Neural progenitor cell (in vitro differentiated cells): ENCODE data around the gene ZNF784. TPM values are rescaled to one million over a fixed set of nuclear protein-coding genes. Genes with fewer than 3 reads are reported as not detected.

Source experiments
- DNase-seq: peaks from one replicate; pipeline ENCODE4 v3.0.0-alpha.2; 2016; ENCODE audit warnings: low spot score
- H2AFZ ChIP-seq: fragments of 200-600 bp; sonication (generic); replicated peaks from 2 replicates; pipeline ENCODE4 v1.6.1; 2016; ENCODE audit warnings: antibody characterized with exemption
- H3F3A ChIP-seq: fragments of 200-600 bp; sonication (generic); 2 replicates; pipeline ENCODE4 v1.6.1; 2016; ENCODE audit warnings: antibody characterized with exemption, low read depth
- H3K27ac ChIP-seq: fragments of 200-600 bp; sonication (generic); 2 replicates; pipeline ENCODE4 v1.5.1; 2016; ENCODE audit warnings: mild to moderate bottlenecking
- H3K27me3 ChIP-seq: fragments of 200-600 bp; sonication (generic); 2 replicates; pipeline ENCODE4 v1.6.1; 2016; ENCODE audit warnings: mild to moderate bottlenecking, moderate library complexity
- H3K36me3 ChIP-seq: fragments of 200-600 bp; sonication (generic); 2 replicates; pipeline ENCODE4 v1.5.1; 2016
- H3K4me1 ChIP-seq: fragments of 200-600 bp; sonication (generic); 2 replicates; pipeline ENCODE4 v1.6.1; 2016; ENCODE audit warnings: mixed run types
- H3K4me2 ChIP-seq: fragments of 200-600 bp; sonication (generic); 2 replicates; pipeline ENCODE4 v1.6.1; 2016
- H3K4me3 ChIP-seq: fragments of 200-600 bp; sonication (generic); 2 replicates; pipeline ENCODE4 v1.5.1; 2016
- H3K79me2 ChIP-seq: fragments of 200-600 bp; sonication (generic); 2 replicates; pipeline ENCODE4 v1.6.1; 2016; ENCODE audit warnings: low read depth
- H3K9ac ChIP-seq: fragments of 200-600 bp; sonication (generic); 2 replicates; pipeline ENCODE4 v1.6.1; 2016
- H3K9me3 ChIP-seq: fragments of 200-600 bp; sonication (generic); 2 replicates; pipeline ENCODE4 v1.5.1; 2016; ENCODE audit warnings: low read depth
- H4K20me1 ChIP-seq: fragments of 200-600 bp; sonication (generic); 2 replicates; pipeline ENCODE4 v1.6.1; 2016; ENCODE audit warnings: low read depth
- H3K27ac Mint-ChIP-seq: 3 replicates; pipeline ENCODE4 v1.8.0; 2021; ENCODE audit warnings: mixed read lengths
- H3K27me3 Mint-ChIP-seq: 2 replicates; pipeline ENCODE4 v1.8.0; 2022; ENCODE audit warnings: low read depth, mild to moderate bottlenecking, inconsistent platforms, moderate library complexity, mixed read lengths; ENCODE audit not compliant: insufficient read depth
- H3K36me3 Mint-ChIP-seq: 3 replicates; pipeline ENCODE4 v1.8.0; 2021; ENCODE audit warnings: mixed read lengths
- H3K4me1 Mint-ChIP-seq: 3 replicates; pipeline ENCODE4 v1.8.0; 2021; ENCODE audit warnings: mixed read lengths
- H3K4me3 Mint-ChIP-seq: 3 replicates; pipeline ENCODE4 v1.8.0; 2021; ENCODE audit warnings: mild to moderate bottlenecking, moderate library complexity, mixed read lengths
- H3K9me3 Mint-ChIP-seq: 3 replicates; pipeline ENCODE4 v1.8.0; 2020; ENCODE audit warnings: mixed read lengths
- EZH2 ChIP-seq: fragments of 200-600 bp; sonication (generic); IDR thresholded peaks from 2 replicates; pipeline ENCODE4 v1.6.1; 2017; ENCODE audit warnings: antibody characterized with exemption, mild to moderate bottlenecking, moderate library complexity
- EZH2phosphoT487 ChIP-seq: fragments of 200-600 bp; sonication (generic); IDR thresholded peaks from 2 replicates; pipeline ENCODE4 v1.6.1; 2017; ENCODE audit warnings: antibody characterized with exemption
- total RNA-seq: library from RNA; depleted of rRNA; stranded (reverse); fragments of >200 nt; gene quantifications from 2 replicates; pipeline ENCODE4 v1.2.3, GENCODE V29; 2015; ENCODE audit warnings: low replicate concordance
- TF ChIP-seq, protein P1 (sequence below): fragments of 200-600 bp; sonication (generic); IDR thresholded peaks from 2 replicates; pipeline ENCODE4 v1.5.1; 2017; ENCODE audit warnings: antibody characterized with exemption, mild to moderate bottlenecking

The ZNF784 gene
- total RNA-seq, 1 donor from 2014 or later = 3.9 TPM

GRCh38 chr19:55652311-55653128 is 28.2 kb upstream of the ZNF784 start:
- no peaks in the 10 kb centered on the region for H3K36me3 ChIP-seq
- TF ChIP-seq, protein P1, sequence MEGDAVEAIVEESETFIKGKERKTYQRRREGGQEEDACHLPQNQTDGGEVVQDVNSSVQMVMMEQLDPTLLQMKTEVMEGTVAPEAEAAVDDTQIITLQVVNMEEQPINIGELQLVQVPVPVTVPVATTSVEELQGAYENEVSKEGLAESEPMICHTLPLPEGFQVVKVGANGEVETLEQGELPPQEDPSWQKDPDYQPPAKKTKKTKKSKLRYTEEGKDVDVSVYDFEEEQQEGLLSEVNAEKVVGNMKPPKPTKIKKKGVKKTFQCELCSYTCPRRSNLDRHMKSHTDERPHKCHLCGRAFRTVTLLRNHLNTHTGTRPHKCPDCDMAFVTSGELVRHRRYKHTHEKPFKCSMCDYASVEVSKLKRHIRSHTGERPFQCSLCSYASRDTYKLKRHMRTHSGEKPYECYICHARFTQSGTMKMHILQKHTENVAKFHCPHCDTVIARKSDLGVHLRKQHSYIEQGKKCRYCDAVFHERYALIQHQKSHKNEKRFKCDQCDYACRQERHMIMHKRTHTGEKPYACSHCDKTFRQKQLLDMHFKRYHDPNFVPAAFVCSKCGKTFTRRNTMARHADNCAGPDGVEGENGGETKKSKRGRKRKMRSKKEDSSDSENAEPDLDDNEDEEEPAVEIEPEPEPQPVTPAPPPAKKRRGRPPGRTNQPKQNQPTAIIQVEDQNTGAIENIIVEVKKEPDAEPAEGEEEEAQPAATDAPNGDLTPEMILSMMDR = no peak
- TF ChIP-seq EZH2 (no peak), EZH2phosphoT487 (no peak)
- H4K20me1 ChIP-seq = peaks cover 20% of the 10 kb centered on the region
- Mint-ChIP-seq H3K9me3 (no peaks in the 10 kb centered on the region), H3K4me3 (peak overlapping the region; percentile 95), H3K4me1 (peaks cover 29% of the 10 kb centered on the region), H3K27ac (no peak overlapping the region), H3K27me3 (peaks cover 7% of the 10 kb centered on the region), H3K36me3 (peaks cover 7% of the 10 kb centered on the region)
- DNase-seq = no peak
- H3K27me3 ChIP-seq = no peaks in the 10 kb centered on the region
- no peak overlapping the region for H3K27ac ChIP-seq
- no peak overlapping the region for H2AFZ ChIP-seq
- H3K9ac ChIP-seq = no peak overlapping the region
- peak overlapping the region; percentile 40 for H3K4me2 ChIP-seq
- H3K9me3 ChIP-seq = no peaks in the 10 kb centered on the region
- peaks cover 18% of the 10 kb centered on the region for H3F3A ChIP-seq
- H3K4me3 ChIP-seq = peak overlapping the region; percentile 88
- H3K79me2 ChIP-seq = peaks cover 37% of the 10 kb centered on the region
- peaks cover 17% of the 10 kb centered on the region for H3K4me1 ChIP-seq

- Histone ChIP-seq H3K79me2 (peaks cover 35% of the 10 kb centered on the region), H3K9ac (no peak overlapping the region), H3F3A (peaks cover 28% of the 10 kb centered on the region), H3K4me3 (no peak overlapping the region), H3K9me3 (no peaks in the 10 kb centered on the region), H3K4me2 (no peak overlapping the region), H3K27ac (no peak overlapping the region), H2AFZ (no peak overlapping the region), H4K20me1 (peaks cover 7% of the 10 kb centered on the region), H3K4me1 (peaks cover 13% of the 10 kb centered on the region), H3K27me3 (no peaks in the 10 kb centered on the region), H3K36me3 (no peaks in the 10 kb centered on the region)
- Mint-ChIP-seq H3K36me3 (peaks cover 9% of the 10 kb centered on the region), H3K27me3 (peaks cover 10% of the 10 kb centered on the region), H3K9me3 (no peaks in the 10 kb centered on the region), H3K27ac (no peak overlapping the region), H3K4me1 (peaks cover 26% of the 10 kb centered on the region), H3K4me3 (peak overlapping the region; percentile 77)
- DNase-seq = no peak
- TF ChIP-seq, protein P1 = no peak
- TF ChIP-seq EZH2 (no peak), EZH2phosphoT487 (no peak)
Observed at GRCh38 chr19:55651236-55651635, 26.9 kb upstream of the ZNF784 start.

DNA sequence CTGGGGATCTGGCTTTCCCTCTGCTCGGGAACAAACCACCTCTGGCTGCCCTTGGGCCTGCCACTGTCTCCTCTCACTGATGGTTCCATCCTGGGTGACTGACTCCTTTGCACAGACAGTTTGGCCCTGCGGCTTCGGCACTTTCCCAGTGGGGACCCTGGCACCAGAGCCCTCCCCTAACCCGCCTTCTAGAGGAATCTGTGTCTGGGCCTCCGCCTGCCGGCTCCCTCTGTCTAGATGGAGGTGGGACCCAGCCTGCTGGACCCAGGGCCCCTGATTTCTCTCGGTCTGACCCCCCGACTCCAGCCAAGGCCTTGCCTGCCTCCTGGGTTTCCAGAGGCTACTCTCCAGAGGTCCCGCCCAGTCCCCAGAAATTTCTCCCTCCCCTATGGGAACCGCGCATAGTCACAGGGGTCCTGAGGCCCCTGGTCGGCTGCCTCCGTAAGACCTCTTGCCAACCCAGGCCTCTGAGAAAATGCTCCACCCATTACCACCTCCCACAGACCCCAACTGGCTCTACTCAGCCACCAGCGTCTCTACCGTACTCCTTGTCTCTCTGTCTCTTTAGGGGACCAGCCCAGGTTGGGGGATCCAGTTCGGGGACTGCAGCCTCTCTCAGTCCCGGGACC is 26.4 kb upstream of the ZNF784 start:
- H3K79me2 ChIP-seq = peaks cover 33% of the 10 kb centered on the region
- Mint-ChIP-seq H3K27ac (peak overlapping the region; percentile 11), H3K4me1 (peaks cover 21% of the 10 kb centered on the region), H3K27me3 (peaks cover 11% of the 10 kb centered on the region), H3K9me3 (no peaks in the 10 kb centered on the region), H3K36me3 (peaks cover 9% of the 10 kb centered on the region), H3K4me3 (peak overlapping the region; percentile 77)
- H3F3A ChIP-seq = peaks cover 28% of the 10 kb centered on the region
- H3K27ac ChIP-seq = no peak overlapping the region
- no peak overlapping the region for H3K9ac ChIP-seq
- H3K27me3 ChIP-seq = no peaks in the 10 kb centered on the region
- no peak overlapping the region for H2AFZ ChIP-seq
- no peak overlapping the region for H3K4me3 ChIP-seq
- no peaks in the 10 kb centered on the region for H3K9me3 ChIP-seq
- DNase-seq = no peak
- TF ChIP-seq, protein P1 = no peak
- TF ChIP-seq EZH2 (no peak), EZH2phosphoT487 (no peak)
- no peak overlapping the region for H3K4me2 ChIP-seq
- no peaks in the 10 kb centered on the region for H3K36me3 ChIP-seq
- H3K4me1 ChIP-seq = peaks cover 12% of the 10 kb centered on the region
- H4K20me1 ChIP-seq = peaks cover 2% of the 10 kb centered on the region
